Suprapubic skin (tissue), 4 donors: Measurements from ENCODE around the gene NRXN3.

Experiments
- CTCF ChIP-seq, 2 donors: fragments of 200-600 bp in 1 of 2; fragments of 450-650 bp in 1 of 2; sonication (generic) in 1 of 2; IDR thresholded peaks; one replicate each; pipeline ENCODE4 v1.5.1; 2016 to 2019; ENCODE audit warnings: antibody characterized with exemption in 2 of 2, mild to moderate bottlenecking in 1 of 2, moderate library complexity in 1 of 2
- EP300 ChIP-seq: sonication (generic); formaldehyde crosslinking; IDR thresholded peaks from one replicate; pipeline ENCODE4 v1.6.1; 2017; ENCODE audit warnings: antibody characterized with exemption
- POLR2AphosphoS5 ChIP-seq, 3 donors: sonication (generic); formaldehyde crosslinking; IDR thresholded peaks; one replicate each; pipeline ENCODE4 v1.6.1; 2017; ENCODE audit warnings: antibody characterized with exemption in 3 of 3

GRCh38 chr14:79432640-79433039, 1262.5 kb downstream of the NRXN3 start:
- TF ChIP-seq CTCF (IDR thresholded peaks at IDR 0.05), result no peak
- TF ChIP-seq EP300, result no peak
- TF ChIP-seq POLR2AphosphoS5 (IDR thresholded peaks at IDR 0.05), result no peak
